Liver (tissue), 9 donors: ENCODE measurements around the gene GON7. TPM values are rescaled to one million over a fixed set of nuclear protein-coding genes. Genes with fewer than 3 reads are reported as not detected.
"Not testable (repeated sequence)": the region's sequence is repeated elsewhere in the genome, so short reads cannot be mapped to it uniquely, and the experiment has no call there.

Experiments used
- DNase-seq: peaks from one replicate; pipeline ENCODE4 v3.0.0-alpha.2; 2017; ENCODE audit warnings: low spot score
- H3K27ac ChIP-seq, 2 donors: one replicate each; pipeline ENCODE4 v1.7.0; 2013; ENCODE audit warnings: inconsistent platforms in 2 of 2, low read length in 2 of 2, control low read depth in 1 of 2, low read depth in 1 of 2, mild to moderate bottlenecking in 1 of 2
- H3K27me3 ChIP-seq, 4 donors: one replicate each; pipeline versions ENCODE4 v1.6.1 to v1.7.0; 2013; ENCODE audit warnings: low read length in 3 of 4, inconsistent platforms in 1 of 4, mild to moderate bottlenecking in 1 of 4, moderate library complexity in 1 of 4; ENCODE audit not compliant: control insufficient read depth in 4 of 4, insufficient read depth in 4 of 4
- H3K36me3 ChIP-seq, 4 donors: one replicate each; pipeline versions ENCODE4 v1.6.1 to v1.7.0; 2013; ENCODE audit warnings: low read length in 3 of 4, mild to moderate bottlenecking in 3 of 4, low read depth in 1 of 4, moderate library complexity in 1 of 4; ENCODE audit not compliant: control insufficient read depth in 4 of 4, insufficient read depth in 3 of 4
- H3K4me1 ChIP-seq, 4 donors: one replicate each; pipeline versions ENCODE4 v1.6.1 to v1.7.0; 2013; ENCODE audit warnings: low read length in 3 of 4, mild to moderate bottlenecking in 3 of 4, moderate library complexity in 1 of 4; ENCODE audit not compliant: control insufficient read depth in 4 of 4, insufficient read depth in 4 of 4
- H3K4me3 ChIP-seq, 3 donors: one replicate each; pipeline versions ENCODE4 v1.6.1 to v1.7.0; 2013; ENCODE audit warnings: low read length in 3 of 3, control low read depth in 1 of 3, low read depth in 1 of 3, mild to moderate bottlenecking in 1 of 3
- H3K9ac ChIP-seq, 2 donors: one replicate each; pipeline ENCODE4 v1.7.0; 2013; ENCODE audit warnings: low read length in 2 of 2, mild to moderate bottlenecking in 2 of 2, moderate library complexity in 2 of 2, control low read depth in 1 of 2, low read depth in 1 of 2
- H3K9me3 ChIP-seq, 4 donors: one replicate each; pipeline versions ENCODE4 v1.6.1 to v1.7.0; 2013; ENCODE audit warnings: low read length in 3 of 4; ENCODE audit not compliant: control insufficient read depth in 4 of 4
- EGR1 ChIP-seq, 2 donors: IDR thresholded peaks; 2 replicates each; pipeline ENCODE4 v1.6.1; 2016 to 2018; ENCODE audit warnings: antibody characterized with exemption in 2 of 2, low read depth in 2 of 2
- FOXA1 ChIP-seq: IDR thresholded peaks from 2 replicates; pipeline ENCODE4 v1.6.1; 2016; ENCODE audit warnings: antibody characterized with exemption
- FOXA2 ChIP-seq: IDR thresholded peaks from 2 replicates; pipeline ENCODE4 v1.6.1; 2016; ENCODE audit warnings: antibody characterized with exemption
- HNF4G ChIP-seq: IDR thresholded peaks from 2 replicates; pipeline ENCODE4 v1.6.1; 2016; ENCODE audit warnings: antibody characterized with exemption
- JUND ChIP-seq, 2 donors: IDR thresholded peaks; 2 replicates each; pipeline ENCODE4 v1.6.1; 2016; ENCODE audit warnings: antibody characterized with exemption in 2 of 2
- NR2F2 ChIP-seq: IDR thresholded peaks from 2 replicates; pipeline ENCODE4 v1.6.1; 2016; ENCODE audit warnings: antibody characterized with exemption
- RXRA ChIP-seq, 2 donors: IDR thresholded peaks; 2 replicates each; pipeline ENCODE4 v1.6.1; 2017 to 2018; ENCODE audit warnings: antibody characterized with exemption in 2 of 2, mild to moderate bottlenecking in 1 of 2
- SP1 ChIP-seq: IDR thresholded peaks from 2 replicates; pipeline ENCODE4 v1.6.1; 2018; ENCODE audit warnings: antibody characterized with exemption, mild to moderate bottlenecking
- TAF1 ChIP-seq: conservative IDR thresholded peaks from 2 replicates; pipeline ENCODE4 v1.6.1; 2016; ENCODE audit warnings: antibody characterized with exemption, mild to moderate bottlenecking
- WGBS: extraction: QIAGEN DNeasy Blood & Tissue Kit; methylation state at CpG from one replicate; pipeline ENCODE4 v1.1.7; 2013; 5-methylcytosine and 5-hydroxymethylcytosine counted together
- polyA plus RNA-seq, 2 donors: library from polyadenylated mRNA; stranded (reverse) in 1 of 2; unstranded in 1 of 2; fragments of 200-250 nt in 1 of 2; fragments of >200 nt in 1 of 2; fragmentation: Nextera tagmentation in 1 of 2; extraction: Ambion mirVana in 1 of 2; gene quantifications; one replicate each; pipeline versions ENCODE4 v1.2.1 to v1.2.3, GENCODE V29; 2013 to 2015
- total RNA-seq, 2 donors: library from RNA; depleted of rRNA; stranded (reverse); fragments of >200 nt; gene quantifications; one replicate each; pipeline ENCODE4 v1.2.3, GENCODE V29; 2014
- TF ChIP-seq, protein P1 (sequence below): IDR thresholded peaks from 2 replicates; pipeline ENCODE4 v1.6.1; 2016; ENCODE audit warnings: antibody characterized with exemption
- TF ChIP-seq, protein P2 (sequence below): IDR thresholded peaks from 2 replicates; pipeline ENCODE4 v1.6.1; 2016; ENCODE audit warnings: antibody characterized with exemption
- TF ChIP-seq, protein P3 (sequence below): IDR thresholded peaks from 2 replicates; pipeline ENCODE4 v1.6.1; 2016; ENCODE audit warnings: antibody characterized with exemption, mild to moderate bottlenecking
- TF ChIP-seq, protein P4 (sequence below): fragments of 150-350 bp; IDR thresholded peaks from 2 replicates; pipeline ENCODE4 v1.5.1; 2017; ENCODE audit warnings: improper control_type of control experiment, low read depth, low read length; ENCODE audit not compliant: missing input control
- donor health status: healthy.
- donor health status: healthy.
- donor health status: healthy.
- donor health status: healthy.
- donor health status: healthy.

GON7 gene
- total and polyA plus RNA-seq, 4 donors: 9.0 to 11.2 (median 9.5) TPM

DNA sequence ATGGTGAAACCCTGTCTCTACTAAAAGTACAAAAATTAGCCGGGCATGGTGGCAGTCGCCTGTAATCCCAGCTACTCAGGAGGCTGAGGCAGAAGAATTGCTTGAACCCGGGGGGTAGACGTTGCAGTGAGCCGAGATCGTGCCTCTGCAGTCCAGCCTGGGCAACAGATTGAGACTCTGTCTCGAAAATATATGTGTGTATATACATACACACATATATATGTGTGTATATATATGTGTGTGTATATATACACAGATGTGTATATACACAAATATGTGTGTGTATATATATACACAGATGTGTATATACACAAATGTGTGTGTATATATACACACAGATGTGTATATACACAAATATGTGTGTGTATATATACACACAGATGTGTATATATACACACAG lies 48.5 kb downstream of the GON7 start:
- WGBS: 96% methylated on average over 7 of the region's 7 CpGs
- not testable (repeated sequence) for H3K9me3 ChIP-seq, H3K36me3 ChIP-seq, H3K4me3 ChIP-seq, H3K9ac ChIP-seq, DNase-seq, H3K27me3 ChIP-seq, H3K27ac ChIP-seq, H3K4me1 ChIP-seq

DNA sequence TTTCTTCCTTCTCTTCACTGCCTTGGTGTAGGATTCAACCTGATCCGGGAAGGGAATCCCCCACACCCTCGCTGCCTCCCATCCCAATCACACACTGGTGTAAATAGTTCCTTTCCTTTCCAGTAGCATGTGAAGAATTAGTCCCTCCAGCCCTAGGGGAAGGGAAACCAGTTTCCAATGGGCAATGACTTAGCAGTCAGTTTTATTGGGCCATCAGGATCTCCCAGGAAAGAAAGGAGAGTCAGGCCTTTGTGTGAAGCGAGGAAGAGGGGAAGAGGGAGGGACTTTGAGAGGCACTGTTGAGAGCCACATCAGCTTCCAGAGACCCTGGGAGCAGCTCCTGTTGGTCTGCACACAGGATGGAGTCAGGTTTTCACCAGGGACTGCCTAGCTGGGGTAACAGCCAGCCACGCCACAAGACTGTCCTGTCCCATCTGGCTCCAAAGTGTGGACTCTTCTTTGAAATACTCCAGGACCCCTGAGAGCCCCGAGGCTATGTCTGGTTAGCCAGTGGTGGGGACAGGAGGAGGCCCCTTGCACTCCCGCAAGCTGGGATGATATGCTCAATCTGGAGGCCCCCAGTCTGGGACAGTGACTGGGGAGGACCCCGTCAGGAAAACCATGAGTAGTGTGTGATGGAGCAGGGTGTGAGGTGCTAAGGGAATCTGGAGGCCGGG lies 50.0 kb downstream of the GON7 start:
- H3K9ac ChIP-seq: no peak overlapping the region
- H3K27me3 ChIP-seq: no peaks in the 10 kb centered on the region
- H3K4me1 ChIP-seq: peaks cover 0 to 3% (median 0%) of the 10 kb centered on the region in 4 donors
- TF ChIP-seq EGR1 (IDR thresholded peaks at IDR 0.05; ENCODE audit: low read depth in 2 of 2) (no peak), JUND (IDR thresholded peaks at IDR 0.05) (no peak), RXRA (IDR thresholded peaks at IDR 0.05) (no peak), HNF4G (no peak), NR2F2 (no peak), TAF1 (no peak), SP1 (no peak), FOXA1 (no peak), FOXA2 (no peak)
- TF ChIP-seq, protein P1, sequence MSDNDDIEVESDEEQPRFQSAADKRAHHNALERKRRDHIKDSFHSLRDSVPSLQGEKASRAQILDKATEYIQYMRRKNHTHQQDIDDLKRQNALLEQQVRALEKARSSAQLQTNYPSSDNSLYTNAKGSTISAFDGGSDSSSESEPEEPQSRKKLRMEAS: no peak
- TF ChIP-seq, protein P2, sequence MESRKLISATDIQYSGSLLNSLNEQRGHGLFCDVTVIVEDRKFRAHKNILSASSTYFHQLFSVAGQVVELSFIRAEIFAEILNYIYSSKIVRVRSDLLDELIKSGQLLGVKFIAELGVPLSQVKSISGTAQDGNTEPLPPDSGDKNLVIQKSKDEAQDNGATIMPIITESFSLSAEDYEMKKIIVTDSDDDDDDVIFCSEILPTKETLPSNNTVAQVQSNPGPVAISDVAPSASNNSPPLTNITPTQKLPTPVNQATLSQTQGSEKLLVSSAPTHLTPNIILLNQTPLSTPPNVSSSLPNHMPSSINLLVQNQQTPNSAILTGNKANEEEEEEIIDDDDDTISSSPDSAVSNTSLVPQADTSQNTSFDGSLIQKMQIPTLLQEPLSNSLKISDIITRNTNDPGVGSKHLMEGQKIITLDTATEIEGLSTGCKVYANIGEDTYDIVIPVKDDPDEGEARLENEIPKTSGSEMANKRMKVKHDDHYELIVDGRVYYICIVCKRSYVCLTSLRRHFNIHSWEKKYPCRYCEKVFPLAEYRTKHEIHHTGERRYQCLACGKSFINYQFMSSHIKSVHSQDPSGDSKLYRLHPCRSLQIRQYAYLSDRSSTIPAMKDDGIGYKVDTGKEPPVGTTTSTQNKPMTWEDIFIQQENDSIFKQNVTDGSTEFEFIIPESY: no peak
- TF ChIP-seq, protein P3, sequence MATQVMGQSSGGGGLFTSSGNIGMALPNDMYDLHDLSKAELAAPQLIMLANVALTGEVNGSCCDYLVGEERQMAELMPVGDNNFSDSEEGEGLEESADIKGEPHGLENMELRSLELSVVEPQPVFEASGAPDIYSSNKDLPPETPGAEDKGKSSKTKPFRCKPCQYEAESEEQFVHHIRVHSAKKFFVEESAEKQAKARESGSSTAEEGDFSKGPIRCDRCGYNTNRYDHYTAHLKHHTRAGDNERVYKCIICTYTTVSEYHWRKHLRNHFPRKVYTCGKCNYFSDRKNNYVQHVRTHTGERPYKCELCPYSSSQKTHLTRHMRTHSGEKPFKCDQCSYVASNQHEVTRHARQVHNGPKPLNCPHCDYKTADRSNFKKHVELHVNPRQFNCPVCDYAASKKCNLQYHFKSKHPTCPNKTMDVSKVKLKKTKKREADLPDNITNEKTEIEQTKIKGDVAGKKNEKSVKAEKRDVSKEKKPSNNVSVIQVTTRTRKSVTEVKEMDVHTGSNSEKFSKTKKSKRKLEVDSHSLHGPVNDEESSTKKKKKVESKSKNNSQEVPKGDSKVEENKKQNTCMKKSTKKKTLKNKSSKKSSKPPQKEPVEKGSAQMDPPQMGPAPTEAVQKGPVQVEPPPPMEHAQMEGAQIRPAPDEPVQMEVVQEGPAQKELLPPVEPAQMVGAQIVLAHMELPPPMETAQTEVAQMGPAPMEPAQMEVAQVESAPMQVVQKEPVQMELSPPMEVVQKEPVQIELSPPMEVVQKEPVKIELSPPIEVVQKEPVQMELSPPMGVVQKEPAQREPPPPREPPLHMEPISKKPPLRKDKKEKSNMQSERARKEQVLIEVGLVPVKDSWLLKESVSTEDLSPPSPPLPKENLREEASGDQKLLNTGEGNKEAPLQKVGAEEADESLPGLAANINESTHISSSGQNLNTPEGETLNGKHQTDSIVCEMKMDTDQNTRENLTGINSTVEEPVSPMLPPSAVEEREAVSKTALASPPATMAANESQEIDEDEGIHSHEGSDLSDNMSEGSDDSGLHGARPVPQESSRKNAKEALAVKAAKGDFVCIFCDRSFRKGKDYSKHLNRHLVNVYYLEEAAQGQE: no peak
- TF ChIP-seq, protein P4, sequence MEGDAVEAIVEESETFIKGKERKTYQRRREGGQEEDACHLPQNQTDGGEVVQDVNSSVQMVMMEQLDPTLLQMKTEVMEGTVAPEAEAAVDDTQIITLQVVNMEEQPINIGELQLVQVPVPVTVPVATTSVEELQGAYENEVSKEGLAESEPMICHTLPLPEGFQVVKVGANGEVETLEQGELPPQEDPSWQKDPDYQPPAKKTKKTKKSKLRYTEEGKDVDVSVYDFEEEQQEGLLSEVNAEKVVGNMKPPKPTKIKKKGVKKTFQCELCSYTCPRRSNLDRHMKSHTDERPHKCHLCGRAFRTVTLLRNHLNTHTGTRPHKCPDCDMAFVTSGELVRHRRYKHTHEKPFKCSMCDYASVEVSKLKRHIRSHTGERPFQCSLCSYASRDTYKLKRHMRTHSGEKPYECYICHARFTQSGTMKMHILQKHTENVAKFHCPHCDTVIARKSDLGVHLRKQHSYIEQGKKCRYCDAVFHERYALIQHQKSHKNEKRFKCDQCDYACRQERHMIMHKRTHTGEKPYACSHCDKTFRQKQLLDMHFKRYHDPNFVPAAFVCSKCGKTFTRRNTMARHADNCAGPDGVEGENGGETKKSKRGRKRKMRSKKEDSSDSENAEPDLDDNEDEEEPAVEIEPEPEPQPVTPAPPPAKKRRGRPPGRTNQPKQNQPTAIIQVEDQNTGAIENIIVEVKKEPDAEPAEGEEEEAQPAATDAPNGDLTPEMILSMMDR: no peak
- no peak overlapping the region for H3K27ac ChIP-seq
- H3K9me3 ChIP-seq: no peaks in the 10 kb centered on the region
- WGBS: 89% methylated on average over 8 of the region's 8 CpGs
- no peak for DNase-seq
- H3K36me3 ChIP-seq: no peaks in the 10 kb centered on the region
- H3K4me3 ChIP-seq: no peak overlapping the region
